ENCODE results near the gene UBR3. TPM values are rescaled to one million over a fixed set of nuclear protein-coding genes. Genes with fewer than 3 reads are reported as not detected.

Gene UBR3
- total RNA-seq, 1 experiment from 2014 or later: 21.9 TPM

DNA sequence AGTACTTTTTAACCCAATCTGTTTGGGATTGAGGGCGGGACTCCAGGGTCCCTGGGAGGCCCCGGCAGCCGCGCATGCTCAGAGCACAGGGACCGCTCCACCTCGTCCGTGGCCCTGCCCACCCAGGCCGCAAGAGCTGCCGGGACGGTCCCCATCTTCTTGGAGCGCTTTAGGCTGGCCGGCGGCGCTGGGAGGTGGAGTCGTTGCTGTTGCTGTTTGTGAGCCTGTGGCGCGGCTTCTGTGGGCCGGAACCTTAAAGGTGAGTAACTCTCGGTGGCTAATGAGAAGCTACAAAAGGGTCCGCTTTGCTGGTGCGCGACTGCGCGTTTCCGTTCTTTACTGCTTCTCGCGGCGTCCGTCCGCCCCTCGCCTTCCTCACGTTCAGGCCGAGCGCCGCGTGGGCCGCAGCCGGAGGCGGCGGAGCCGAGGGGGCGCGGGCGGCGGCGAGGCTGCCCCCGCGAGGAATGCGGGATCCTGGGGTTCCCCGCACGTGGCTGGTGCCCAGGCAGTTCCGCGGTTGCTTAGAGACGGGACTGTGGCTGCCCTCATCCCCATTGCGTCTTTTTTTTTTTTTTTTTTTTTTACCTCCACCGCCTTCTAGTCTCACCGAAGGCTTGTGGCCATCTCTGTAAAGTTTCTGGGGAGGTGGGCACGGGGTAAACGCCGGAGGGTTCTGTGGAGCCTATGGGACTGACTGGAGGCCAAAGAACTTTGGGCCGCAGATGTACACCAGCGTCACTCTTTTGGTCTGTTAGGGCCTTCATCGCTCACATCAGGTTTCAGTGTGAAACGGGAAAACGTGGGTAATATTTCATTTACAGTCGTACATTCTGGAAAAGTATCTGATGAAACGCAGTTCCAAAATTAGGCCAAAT lies 28.3 kb upstream of the UBR3 start, which contains the start of gene SSB:
Gene SSB (plus strand): TSS at position 154 of the 875 bp plus-strand sequence. CDS start 2,090 bp downstream, outside the sequence.
- Histone ChIP-seq H2BK20ac (ENCODE audit: low read depth, low read length, poor library complexity, severe bottlenecking) (no peak within 1 kb of the TSS), H2BK5ac (ENCODE audit: insufficient read length, low read length) (no peak within 1 kb of the TSS), H3K23ac (ENCODE audit: insufficient read length, low read depth, low read length) (no peak within 1 kb of the TSS), H3K27ac (ENCODE audit: insufficient read length, low read depth, low read length) (no peak within 1 kb of the TSS), H3K4ac (ENCODE audit: low read depth, low read length) (no peak within 1 kb of the TSS), H2AFZ (ENCODE audit: low read length) (no peak within 1 kb of the TSS), H2BK15ac (ENCODE audit: low read depth, low read length) (no peak within 1 kb of the TSS), H4K8ac (replicated peaks; ENCODE audit: insufficient read length, low read depth, low read length) (no peak within 1 kb of the TSS), H3K79me1 (ENCODE audit: insufficient read depth, low read depth, low read length, poor library complexity, severe bottlenecking) (peaks cover 11% of the 10 kb centered on the region), H4K20me1 (ENCODE audit: control insufficient read depth, insufficient read depth, insufficient read length) (no peaks in the 10 kb centered on the region), H3K4me1 (ENCODE audit: insufficient read depth, low read length) (peaks cover 3% of the 10 kb centered on the region; the same call in 1 of the 2 replicates), H3K4me2 (ENCODE audit: insufficient read depth, insufficient read length, low read length) (peak within 1 kb of the TSS; percentile 81), H3K79me2 (ENCODE audit: insufficient read depth, low read length) (peaks cover 11% of the 10 kb centered on the region; the same call in 1 of the 2 replicates), H3K9me3 (ENCODE audit: control insufficient read depth, low read depth, low read length) (no peaks in the 10 kb centered on the region), H2BK120ac (ENCODE audit: low read depth, low read length, poor library complexity, severe bottlenecking) (no peak within 1 kb of the TSS), H2BK12ac (ENCODE audit: insufficient read length, low read depth, low read length) (no peak within 1 kb of the TSS), H4K5ac (ENCODE audit: insufficient read length, low read depth, low read length) (no peak within 1 kb of the TSS), H3K14ac (ENCODE audit: insufficient read depth, low read length) (peak within 1 kb of the TSS; percentile 74), H3K23me2 (ENCODE audit: insufficient read length, low read depth, low read length, poor library complexity, severe bottlenecking) (peaks cover 3% of the 10 kb centered on the region), H3K9ac (ENCODE audit: extremely low read depth, insufficient read length, low read length) (peak within 1 kb of the TSS; percentile 85), H2AK5ac (ENCODE audit: insufficient read length, low read length) (no peak within 1 kb of the TSS), H3K56ac (ENCODE audit: insufficient read length, low read depth, low read length) (no peak within 1 kb of the TSS), H4K91ac (ENCODE audit: insufficient read length, low read depth, low read length) (no peak within 1 kb of the TSS), H3K18ac (ENCODE audit: insufficient read length, low read depth, low read length) (peak within 1 kb of the TSS; percentile 72), H3T11ph (ENCODE audit: low read length) (no peak within 1 kb of the TSS), H3K27me3 (ENCODE audit: insufficient read depth, low read length) (no peaks in the 10 kb centered on the region)
- H3K36me3 Mint-ChIP-seq (ENCODE audit: insufficient read depth in 1 of 3, low read depth in 3 of 3): peaks cover 14 to 27% (median 26%) of the 10 kb centered on the region in 3 experiments; a peak in 6 of 7 replicates
- TF ChIP-seq, protein P1, sequence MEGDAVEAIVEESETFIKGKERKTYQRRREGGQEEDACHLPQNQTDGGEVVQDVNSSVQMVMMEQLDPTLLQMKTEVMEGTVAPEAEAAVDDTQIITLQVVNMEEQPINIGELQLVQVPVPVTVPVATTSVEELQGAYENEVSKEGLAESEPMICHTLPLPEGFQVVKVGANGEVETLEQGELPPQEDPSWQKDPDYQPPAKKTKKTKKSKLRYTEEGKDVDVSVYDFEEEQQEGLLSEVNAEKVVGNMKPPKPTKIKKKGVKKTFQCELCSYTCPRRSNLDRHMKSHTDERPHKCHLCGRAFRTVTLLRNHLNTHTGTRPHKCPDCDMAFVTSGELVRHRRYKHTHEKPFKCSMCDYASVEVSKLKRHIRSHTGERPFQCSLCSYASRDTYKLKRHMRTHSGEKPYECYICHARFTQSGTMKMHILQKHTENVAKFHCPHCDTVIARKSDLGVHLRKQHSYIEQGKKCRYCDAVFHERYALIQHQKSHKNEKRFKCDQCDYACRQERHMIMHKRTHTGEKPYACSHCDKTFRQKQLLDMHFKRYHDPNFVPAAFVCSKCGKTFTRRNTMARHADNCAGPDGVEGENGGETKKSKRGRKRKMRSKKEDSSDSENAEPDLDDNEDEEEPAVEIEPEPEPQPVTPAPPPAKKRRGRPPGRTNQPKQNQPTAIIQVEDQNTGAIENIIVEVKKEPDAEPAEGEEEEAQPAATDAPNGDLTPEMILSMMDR (conservative IDR thresholded peaks at IDR 0.05): no peak
- H3K4me3 Mint-ChIP-seq: peak within 1 kb of the TSS; percentile 91 to 92
- no CpG with 5 or more reads among the region's 67 CpGs for WGBS (ENCODE audit: extremely low coverage, insufficient read length, low lambda C conversion rate)
- H3K4me1 Mint-ChIP-seq: peaks cover 24 to 39% of the 10 kb centered on the region in 2 experiments
- DNase-seq: peak; percentile 93
- H3K27me3 Mint-ChIP-seq (ENCODE audit: low read depth): no peaks in the 10 kb centered on the region
- H3K27ac Mint-ChIP-seq: peak within 1 kb of the TSS; percentile 80 to 91 (median 85)
- H3K9me3 Mint-ChIP-seq: no peaks in the 10 kb centered on the region; a peak in 1 of 5 replicates

Measured in H9 (cell line).